Activated gamma-delta T cell (primary cell): ENCODE results near the gene KCNK4.
A peak's percentile ranks its signal among the peaks of the same experiment; 100 is the strongest.

Experiments used
- DNase-seq: peaks from one replicate; lab custom pipeline; 2025; lab: John Stamatoyannopoulos, UW

KCNK4 gene

GRCh38 chr11:64290352-64291261 is 495 bp upstream of the KCNK4 start:
- no peak for DNase-seq

GRCh38 chr11:64291752-64292459 is 804 bp downstream of the KCNK4 start:
- DNase-seq, result no peak

- no peak for DNase-seq
Observed at GRCh38 chr11:64292460-64293254, 1.6 kb downstream of the KCNK4 start.

GRCh38 chr11:64294774-64295173 is 3.7 kb downstream of the KCNK4 start:
- DNase-seq, result no peak

GRCh38 chr11:64295760-64296159 is 4.7 kb downstream of the KCNK4 start:
- DNase-seq, result no peak

GRCh38 chr11:64296236-64296635 is 5.1 kb downstream of the KCNK4 start:
- no peak for DNase-seq

GRCh38 chr11:64296830-64297698 is 6.0 kb downstream of the KCNK4 start:
- no peak for DNase-seq

GRCh38 chr11:64297699-64298358 is 6.7 kb downstream of the KCNK4 start:
- DNase-seq, result no peak

- no peak for DNase-seq
Observed at GRCh38 chr11:64298966-64299846, 8.1 kb downstream of the KCNK4 start.

- no peak for DNase-seq
Observed at GRCh38 chr11:64299847-64300648, 8.9 kb downstream of the KCNK4 start, which contains the start of gene CATSPERZ. CATSPERZ (plus strand) TSS chr11:64300358; CDS start chr11:64300411, 53 bp downstream.

GRCh38 chr11:64303109-64304031 is 12.3 kb downstream of the KCNK4 start:
- no peak for DNase-seq

- no peak for DNase-seq
Observed at GRCh38 chr11:64304032-64304315, 12.9 kb downstream of the KCNK4 start.

- peak; percentile 61 for DNase-seq
Observed at GRCh38 chr11:64304316-64305072, 13.4 kb downstream of the KCNK4 start.

GRCh38 chr11:64305075-64305690 is 14.1 kb downstream of the KCNK4 start, which contains the start of gene ESRRA:
ESRRA (plus strand) TSS chr11:64305524; CDS start chr11:64307180, 1,656 bp downstream.
- DNase-seq, result peak; percentile 100

GRCh38 chr11:64305691-64306562 is 14.8 kb downstream of the KCNK4 start:
- peak; percentile 41 for DNase-seq

- DNase-seq, result no peak
Observed at GRCh38 chr11:64306563-64306875, 15.4 kb downstream of the KCNK4 start.
